Globus pallidus (tissue), 1 donor: ENCODE data around the gene CSGALNACT2.
"Not testable (repeated sequence)": the region's sequence is repeated elsewhere in the genome, so short reads cannot be mapped to it uniquely, and the experiment has no call there.

Experiments
- DNase-seq: peaks from one replicate; pipeline ENCODE4 v3.0.0-alpha.2; 2015; ENCODE audit warnings: low spot score

The CSGALNACT2 gene

GRCh38 chr10:43217563-43218205, 79.4 kb downstream of the CSGALNACT2 start:
- DNase-seq = no peak

GRCh38 chr10:43218206-43218950, 80.1 kb downstream of the CSGALNACT2 start:
- DNase-seq = peak; percentile 63

- DNase-seq = no peak
These were observed 80.9 kb downstream of the CSGALNACT2 start for GRCh38 chr10:43218951-43219837.

GRCh38 chr10:43219848-43220247, 81.6 kb downstream of the CSGALNACT2 start:
- DNase-seq = no peak

GRCh38 chr10:43220251-43220650, 82.0 kb downstream of the CSGALNACT2 start:
- DNase-seq = not testable (repeated sequence)

- no peak for DNase-seq
These were observed 82.6 kb downstream of the CSGALNACT2 start for GRCh38 chr10:43220657-43221418.

- DNase-seq = no peak
These were observed 83.4 kb downstream of the CSGALNACT2 start for GRCh38 chr10:43221419-43222209.

GRCh38 chr10:43222210-43222720, 84.0 kb downstream of the CSGALNACT2 start:
- no peak for DNase-seq

- DNase-seq = no peak
These were observed 84.8 kb downstream of the CSGALNACT2 start for GRCh38 chr10:43223056-43223455.

GRCh38 chr10:43224321-43224720, 86.1 kb downstream of the CSGALNACT2 start:
- DNase-seq = no peak

- DNase-seq = no peak
These were observed 87.0 kb downstream of the CSGALNACT2 start for GRCh38 chr10:43225004-43225786.

GRCh38 chr10:43225787-43226153, 87.5 kb downstream of the CSGALNACT2 start:
- DNase-seq = peak; percentile 42

- no peak for DNase-seq
These were observed 88.2 kb downstream of the CSGALNACT2 start for GRCh38 chr10:43226441-43226840.

- DNase-seq = no peak
These were observed 88.9 kb downstream of the CSGALNACT2 start for GRCh38 chr10:43226851-43227845.

- no peak for DNase-seq
These were observed 89.9 kb downstream of the CSGALNACT2 start for GRCh38 chr10:43227911-43228782.

GRCh38 chr10:43228783-43229207, 90.5 kb downstream of the CSGALNACT2 start:
- no peak for DNase-seq

- no peak for DNase-seq
These were observed 91.2 kb downstream of the CSGALNACT2 start for GRCh38 chr10:43229208-43230061.
